Fibroblast of lung (primary cell): ENCODE results near the gene FOXL3. TPM values are rescaled to one million over a fixed set of nuclear protein-coding genes. Genes with fewer than 3 reads are reported as not detected.
"Not testable (repeated sequence)": the region's sequence is repeated elsewhere in the genome, so short reads cannot be mapped to it uniquely, and the experiment has no call there.

Experiments
- DNase-seq, 2 donors: peaks; one replicate each; pipeline versions ENCODE4 v3.0.0 to v3.0.0-alpha.2; 2010; ENCODE audit warnings: low read depth in 2 of 2
- H2AFZ ChIP-seq: 2 replicates; pipeline ENCODE4 v1.5.1; 2012; ENCODE audit warnings: low read length, control low read depth, inconsistent platforms
- H3K27ac ChIP-seq: 2 replicates; pipeline ENCODE4 v1.5.1; 2011; ENCODE audit warnings: low read length, control low read depth; ENCODE audit not compliant: insufficient read depth
- H3K27me3 ChIP-seq: 2 replicates; pipeline ENCODE4 v1.5.1; 2011; ENCODE audit warnings: mild to moderate bottlenecking, low read length; ENCODE audit not compliant: control insufficient read depth, insufficient read depth
- H3K36me3 ChIP-seq: 2 replicates; pipeline ENCODE4 v1.5.1; 2011; ENCODE audit warnings: low read length; ENCODE audit not compliant: control insufficient read depth, insufficient read depth
- H3K4me1 ChIP-seq: 2 replicates; pipeline ENCODE4 v1.5.1; 2011; ENCODE audit warnings: low read length; ENCODE audit not compliant: control insufficient read depth, insufficient read depth; ENCODE audit errors: extremely low read depth
- H3K4me2 ChIP-seq: 2 replicates; pipeline ENCODE4 v1.5.1; 2011; ENCODE audit warnings: low read length, control low read depth; ENCODE audit not compliant: insufficient read depth; ENCODE audit errors: extremely low read depth
- H3K4me3 ChIP-seq, 4 experiments: fragments of 200-600 bp in 1 of 4; sonication (generic) in 1 of 4; replicated peaks in 1 of 4; 2 replicates each; pipeline ENCODE4 v1.5.1; 2011 to 2016; ENCODE audit warnings: low read length in 4 of 4, low read depth in 3 of 4, mild to moderate bottlenecking in 3 of 4, control low read depth in 2 of 4, inconsistent platforms in 1 of 4, mixed read lengths in 1 of 4; ENCODE audit not compliant: insufficient read depth in 1 of 4; ENCODE audit errors: control extremely low read depth in 1 of 4
- H3K79me2 ChIP-seq: 2 replicates; pipeline ENCODE4 v1.5.1; 2012; ENCODE audit warnings: mild to moderate bottlenecking, low read length, inconsistent platforms; ENCODE audit not compliant: control insufficient read depth, insufficient read depth
- H3K9ac ChIP-seq: 2 replicates; pipeline ENCODE4 v1.5.1; 2011; ENCODE audit warnings: mild to moderate bottlenecking, low read length, control low read depth; ENCODE audit not compliant: insufficient read depth
- H3K9me3 ChIP-seq: 2 replicates; pipeline ENCODE4 v1.5.1; 2012; ENCODE audit warnings: low read depth, low read length; ENCODE audit not compliant: control insufficient read depth, insufficient read depth
- H4K20me1 ChIP-seq: 2 replicates; pipeline ENCODE4 v1.5.1; 2011; ENCODE audit warnings: low read length; ENCODE audit not compliant: control insufficient read depth, insufficient read depth; ENCODE audit errors: extremely low read depth
- EZH2 ChIP-seq: IDR thresholded peaks from 2 replicates; pipeline ENCODE4 v1.5.1; 2012; ENCODE audit warnings: low read length, control low read depth, mild to moderate bottlenecking; ENCODE audit errors: missing control alignments
- polyA minus RNA-seq: library from RNA; depleted of rRNA, polyadenylated mRNA; stranded (reverse); fragments of >200 nt; gene quantifications from 2 replicates; pipeline ENCODE4 v1.2.3, GENCODE V29; 2011; ENCODE audit warnings: low replicate concordance
- polyA plus RNA-seq, 2 donors: library from polyadenylated mRNA; depleted of rRNA in 1 of 2; stranded (reverse) in 1 of 2; unstranded in 1 of 2; fragments of >200 nt; gene quantifications; 2 replicates each; pipeline ENCODE4 v1.2.1, GENCODE V29; 2011 to 2012; ENCODE audit warnings: missing spikeins in 1 of 2
- total RNA-seq: library from RNA; depleted of rRNA; stranded (reverse); fragments of >200 nt; gene quantifications from 2 replicates; pipeline ENCODE4 v1.2.1, GENCODE V29; 2014
- TF ChIP-seq, protein P1 (sequence below), 2 donors: IDR thresholded peaks in 1 of 2; conservative IDR thresholded peaks in 1 of 2; 1 replicate in 1 of 2; 2 replicates in 1 of 2; pipeline ENCODE4 v1.5.1; 2011 to 2012; ENCODE audit warnings: low read length in 2 of 2, control low read depth in 1 of 2, inconsistent platforms in 1 of 2, low read depth in 1 of 2, mild to moderate bottlenecking in 1 of 2

Gene FOXL3
- total RNA-seq (not detected in 2 replicates), polyA plus RNA-seq (not detected in 2 replicates), polyA minus RNA-seq (not detected in 2 replicates)
- not detected in 2 replicates for polyA plus RNA-seq (2012)

DNA sequence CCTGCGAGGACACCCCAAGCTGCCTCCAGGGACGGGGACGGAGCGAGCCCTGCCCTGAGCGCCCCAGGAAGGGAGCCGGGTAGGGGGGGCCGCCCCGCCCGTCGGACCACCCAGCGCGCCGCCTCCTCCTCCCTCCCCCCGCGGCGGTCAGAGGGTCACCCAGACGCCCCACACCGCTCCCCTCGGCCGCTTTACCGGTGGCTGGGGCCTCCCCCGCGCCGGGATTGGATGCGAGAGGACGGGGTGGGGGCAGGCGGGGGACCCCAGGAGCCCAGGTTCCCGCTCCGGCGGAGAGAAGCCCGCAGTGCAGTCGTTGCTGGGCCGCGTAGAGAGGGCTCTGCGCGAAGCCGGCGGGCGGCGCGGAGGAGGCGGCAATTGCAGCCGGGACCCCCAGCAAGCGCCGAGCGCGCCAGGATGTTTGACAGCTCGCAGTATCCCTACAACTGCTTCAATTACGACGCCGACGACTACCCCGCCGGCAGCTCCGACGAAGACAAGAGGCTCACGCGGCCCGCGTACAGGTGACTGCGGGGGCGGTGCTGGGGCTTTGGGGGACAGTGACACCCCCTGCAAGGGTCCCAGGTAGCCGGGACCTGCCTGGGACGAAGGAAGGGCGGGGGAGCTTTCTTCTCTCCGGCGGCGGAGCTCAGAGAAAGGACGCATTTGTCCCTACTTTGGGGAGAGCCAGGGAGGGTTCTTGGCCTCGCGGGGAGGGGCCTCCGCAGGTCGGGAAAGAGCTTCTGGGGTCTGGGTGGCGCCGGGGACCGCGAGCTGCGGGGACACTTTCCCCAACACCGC lies at the start of gene FOXL3:
Gene FOXL3 (plus strand): TSS at position 415 of the 798 bp plus-strand sequence. CDS start 0 bp downstream, at position 415.
- Histone ChIP-seq H3K27ac (no peak within 1 kb of the TSS), H3K36me3 (no peaks in the 10 kb centered on the region), H3K9ac (no peak within 1 kb of the TSS), H3K4me3 (no peak within 1 kb of the TSS), H3K9me3 (no peaks in the 10 kb centered on the region), H3K27me3 (peaks cover 35% of the 10 kb centered on the region), H3K4me1 (no peaks in the 10 kb centered on the region), H4K20me1 (no peaks in the 10 kb centered on the region), H3K79me2 (no peaks in the 10 kb centered on the region), H2AFZ (no peak within 1 kb of the TSS), H3K4me2 (no peak within 1 kb of the TSS)
- TF ChIP-seq EZH2: peak; percentile 2
- TF ChIP-seq, protein P1, sequence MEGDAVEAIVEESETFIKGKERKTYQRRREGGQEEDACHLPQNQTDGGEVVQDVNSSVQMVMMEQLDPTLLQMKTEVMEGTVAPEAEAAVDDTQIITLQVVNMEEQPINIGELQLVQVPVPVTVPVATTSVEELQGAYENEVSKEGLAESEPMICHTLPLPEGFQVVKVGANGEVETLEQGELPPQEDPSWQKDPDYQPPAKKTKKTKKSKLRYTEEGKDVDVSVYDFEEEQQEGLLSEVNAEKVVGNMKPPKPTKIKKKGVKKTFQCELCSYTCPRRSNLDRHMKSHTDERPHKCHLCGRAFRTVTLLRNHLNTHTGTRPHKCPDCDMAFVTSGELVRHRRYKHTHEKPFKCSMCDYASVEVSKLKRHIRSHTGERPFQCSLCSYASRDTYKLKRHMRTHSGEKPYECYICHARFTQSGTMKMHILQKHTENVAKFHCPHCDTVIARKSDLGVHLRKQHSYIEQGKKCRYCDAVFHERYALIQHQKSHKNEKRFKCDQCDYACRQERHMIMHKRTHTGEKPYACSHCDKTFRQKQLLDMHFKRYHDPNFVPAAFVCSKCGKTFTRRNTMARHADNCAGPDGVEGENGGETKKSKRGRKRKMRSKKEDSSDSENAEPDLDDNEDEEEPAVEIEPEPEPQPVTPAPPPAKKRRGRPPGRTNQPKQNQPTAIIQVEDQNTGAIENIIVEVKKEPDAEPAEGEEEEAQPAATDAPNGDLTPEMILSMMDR (conservative IDR thresholded peaks at IDR 0.05 in 1 of 2, IDR thresholded peaks at IDR 0.05 in 1 of 2; ENCODE audit: low read depth in 1 of 2, low read length in 2 of 2): no peak
- DNase-seq: no peak

DNA sequence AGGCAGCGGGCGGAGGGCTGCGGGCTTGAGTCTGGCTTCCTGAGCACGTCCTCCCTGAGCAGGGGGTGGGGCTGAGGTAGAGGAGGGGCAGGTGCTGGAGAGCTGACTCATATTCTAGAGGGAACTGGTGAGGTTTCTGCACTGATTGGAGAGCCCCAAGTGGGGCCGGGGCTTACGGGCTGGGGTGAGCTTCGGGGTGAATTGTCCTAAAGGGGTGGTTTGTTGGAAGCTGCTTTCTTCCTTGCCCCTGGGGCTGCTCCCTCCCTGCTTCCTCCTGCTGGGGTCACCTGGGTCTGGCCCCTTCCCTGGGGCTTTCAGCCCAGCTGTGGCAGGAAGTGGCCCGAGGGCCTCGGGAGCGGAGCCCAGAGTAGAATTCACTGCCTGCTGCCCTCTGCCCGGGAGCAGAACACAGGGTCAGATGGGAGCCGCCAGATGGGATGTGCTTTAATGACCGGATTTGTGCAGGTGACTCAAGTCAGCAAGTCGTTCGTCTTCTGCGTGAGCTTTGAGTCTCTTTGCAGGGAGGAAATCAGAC lies 49.0 kb upstream of the FOXL3 start:
- Histone ChIP-seq H2AFZ (no peak overlapping the region), H3K9ac (no peak overlapping the region), H3K9me3 (no peaks in the 10 kb centered on the region), H3K27me3 (no peaks in the 10 kb centered on the region), H3K36me3 (peaks cover 8% of the 10 kb centered on the region), H3K27ac (no peak overlapping the region), H3K4me2 (no peak overlapping the region), H3K79me2 (peaks cover 30% of the 10 kb centered on the region), H3K4me1 (no peaks in the 10 kb centered on the region), H4K20me1 (no peaks in the 10 kb centered on the region), H3K4me3 (no peak overlapping the region)
- TF ChIP-seq, protein P1 (conservative IDR thresholded peaks at IDR 0.05 in 1 of 2, IDR thresholded peaks at IDR 0.05 in 1 of 2; ENCODE audit: low read depth in 1 of 2, low read length in 2 of 2): no peak
- no peak for TF ChIP-seq EZH2
- peak in 1 of 2 donors; percentile 36 for DNase-seq

DNA sequence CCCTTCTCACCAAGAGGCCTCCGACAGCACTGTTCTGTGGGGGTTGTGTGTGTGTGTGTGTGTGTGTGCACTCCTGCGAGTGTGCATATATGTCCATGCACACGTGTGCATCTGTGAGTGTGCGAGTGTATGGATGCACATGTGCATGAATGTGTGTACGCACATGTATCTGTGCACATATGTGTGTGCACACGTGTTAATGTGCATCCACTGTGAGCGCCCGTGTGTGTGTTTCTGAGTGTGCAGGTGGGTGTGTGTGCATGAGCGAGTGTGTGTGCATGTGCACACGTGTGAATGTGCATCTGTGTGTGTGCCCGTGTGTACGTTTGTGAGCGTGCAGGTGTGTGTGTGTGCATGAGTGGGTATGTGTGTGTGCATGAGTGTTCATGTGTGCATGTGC lies 48.5 kb upstream of the FOXL3 start:
- no peak overlapping the region for H3K9ac ChIP-seq
- no peak overlapping the region for H3K4me2 ChIP-seq
- TF ChIP-seq EZH2: no peak
- TF ChIP-seq, protein P1 (conservative IDR thresholded peaks at IDR 0.05 in 1 of 2, IDR thresholded peaks at IDR 0.05 in 1 of 2; ENCODE audit: low read depth in 1 of 2, low read length in 2 of 2): no peak
- H3K27ac ChIP-seq: no peak overlapping the region
- DNase-seq: no peak
- H3K4me3 ChIP-seq: no peak overlapping the region
- H3K27me3 ChIP-seq: no peaks in the 10 kb centered on the region
- H3K36me3 ChIP-seq: peaks cover 8% of the 10 kb centered on the region
- H2AFZ ChIP-seq: no peak overlapping the region
- no peaks in the 10 kb centered on the region for H3K4me1 ChIP-seq
- H3K79me2 ChIP-seq: peaks cover 25% of the 10 kb centered on the region
- no peaks in the 10 kb centered on the region for H4K20me1 ChIP-seq
- H3K9me3 ChIP-seq: no peaks in the 10 kb centered on the region

DNA sequence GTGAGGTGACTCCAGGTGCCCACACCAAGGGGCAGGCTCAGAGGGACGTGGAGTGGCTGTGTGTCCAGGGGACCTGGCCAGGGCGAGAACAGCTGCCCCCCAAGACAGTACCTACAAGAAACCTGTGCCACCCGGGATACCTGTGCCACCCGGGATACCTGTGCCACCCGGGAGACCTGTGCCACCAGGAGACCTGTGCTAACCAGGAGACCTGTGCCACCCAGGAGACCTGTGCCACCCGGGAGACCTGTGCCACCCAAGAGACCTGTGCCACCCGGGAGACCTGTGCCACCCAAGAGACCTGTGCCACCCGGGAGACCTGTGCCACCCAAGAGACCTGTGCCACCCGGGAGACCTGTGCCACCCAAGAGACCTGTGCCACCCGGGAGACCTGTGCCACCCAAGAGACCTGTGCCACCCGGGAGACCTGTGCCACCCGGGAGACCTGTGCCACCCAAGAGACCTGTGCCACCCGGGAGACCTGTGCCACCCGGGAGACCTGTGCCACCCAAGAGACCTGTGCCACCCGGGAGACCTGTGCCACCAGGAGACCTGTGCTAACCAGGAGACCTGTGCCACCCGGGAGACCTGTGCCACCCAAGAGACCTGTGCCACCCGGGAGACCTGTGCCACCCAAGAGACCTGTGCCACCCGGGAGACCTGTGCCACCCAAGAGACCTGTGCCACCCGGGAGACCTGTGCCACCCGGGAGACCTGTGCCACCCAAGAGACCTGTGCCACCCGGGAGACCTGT lies 47.0 kb upstream of the FOXL3 start:
- not testable (repeated sequence) for H3K27me3 ChIP-seq, H3K4me2 ChIP-seq, H3K4me1 ChIP-seq, H3K4me3 ChIP-seq, H2AFZ ChIP-seq, H3K9ac ChIP-seq, H3K27ac ChIP-seq, DNase-seq, H4K20me1 ChIP-seq, H3K36me3 ChIP-seq, H3K9me3 ChIP-seq
- H3K79me2 ChIP-seq: peaks cover 15% of the 10 kb centered on the region
